MV-4-11 (cell line): ENCODE results near the gene SLC25A21.
"Not testable (repeated sequence)": the region's sequence is repeated elsewhere in the genome, so short reads cannot be mapped to it uniquely, and the experiment has no call there.

Experiments used
- DNase-seq: peaks from one replicate; lab custom pipeline; 2025; lab: John Stamatoyannopoulos, UW

The SLC25A21 gene

GRCh38 chr14:37172024-37172869 is at the start of gene SLC25A21:
TSS of gene SLC25A21 (minus strand) at chr14:37172606.
- DNase-seq: no peak

GRCh38 chr14:37221073-37221472 is 48.7 kb upstream of the SLC25A21 start:
- no peak for DNase-seq

- no peak for DNase-seq
Observed at GRCh38 chr14:37215345-37215744, 42.9 kb upstream of the SLC25A21 start.

GRCh38 chr14:37213016-37213415 is 40.6 kb upstream of the SLC25A21 start:
- no peak for DNase-seq

- no peak for DNase-seq
Observed at GRCh38 chr14:37210448-37210847, 38.0 kb upstream of the SLC25A21 start.

GRCh38 chr14:37209617-37210016 is 37.2 kb upstream of the SLC25A21 start:
- DNase-seq: not testable (repeated sequence)

GRCh38 chr14:37205623-37206605 is 33.5 kb upstream of the SLC25A21 start:
- DNase-seq: not testable (repeated sequence)

- DNase-seq: no peak
Observed at GRCh38 chr14:37203423-37203822, 31.0 kb upstream of the SLC25A21 start.

GRCh38 chr14:37202812-37203211 is 30.4 kb upstream of the SLC25A21 start:
- no peak for DNase-seq

GRCh38 chr14:37202265-37202664 is 29.9 kb upstream of the SLC25A21 start:
- DNase-seq: no peak

- DNase-seq: no peak
Observed at GRCh38 chr14:37201724-37202123, 29.3 kb upstream of the SLC25A21 start.

GRCh38 chr14:37198907-37199306 is 26.5 kb upstream of the SLC25A21 start:
- DNase-seq: no peak

GRCh38 chr14:37198273-37198598 is 25.8 kb upstream of the SLC25A21 start:
- no peak for DNase-seq

GRCh38 chr14:37197421-37198272 is 25.2 kb upstream of the SLC25A21 start, which contains the start of gene MIPOL1:
TSS of gene MIPOL1 (plus strand) at chr14:37197937. CDS start at chr14:37247889, 49,952 bp downstream.
- no peak for DNase-seq

GRCh38 chr14:37196604-37197420 is 24.4 kb upstream of the SLC25A21 start:
- DNase-seq: no peak

GRCh38 chr14:37195327-37195726 is 22.9 kb upstream of the SLC25A21 start:
- DNase-seq: no peak

GRCh38 chr14:37194698-37195097 is 22.3 kb upstream of the SLC25A21 start:
- DNase-seq: no peak

- DNase-seq: not testable (repeated sequence)
Observed at GRCh38 chr14:37189733-37190132, 17.3 kb upstream of the SLC25A21 start.

- DNase-seq: not testable (repeated sequence)
Observed at GRCh38 chr14:37187840-37188577, 15.6 kb upstream of the SLC25A21 start.

GRCh38 chr14:37187294-37187693 is 14.9 kb upstream of the SLC25A21 start:
- no peak for DNase-seq
